GM18502 (cell line): Measurements from ENCODE around the gene VWC2L.

ENCODE experiments used
- ATAC-seq: cut with Tn5 transposase; IDR thresholded peaks from one replicate; pipeline ENCODE4 v1.9.1; 2021; ENCODE audit warnings: mild to moderate bottlenecking; ENCODE audit not compliant: unreplicated experiment, poor library complexity

Gene VWC2L

DNA sequence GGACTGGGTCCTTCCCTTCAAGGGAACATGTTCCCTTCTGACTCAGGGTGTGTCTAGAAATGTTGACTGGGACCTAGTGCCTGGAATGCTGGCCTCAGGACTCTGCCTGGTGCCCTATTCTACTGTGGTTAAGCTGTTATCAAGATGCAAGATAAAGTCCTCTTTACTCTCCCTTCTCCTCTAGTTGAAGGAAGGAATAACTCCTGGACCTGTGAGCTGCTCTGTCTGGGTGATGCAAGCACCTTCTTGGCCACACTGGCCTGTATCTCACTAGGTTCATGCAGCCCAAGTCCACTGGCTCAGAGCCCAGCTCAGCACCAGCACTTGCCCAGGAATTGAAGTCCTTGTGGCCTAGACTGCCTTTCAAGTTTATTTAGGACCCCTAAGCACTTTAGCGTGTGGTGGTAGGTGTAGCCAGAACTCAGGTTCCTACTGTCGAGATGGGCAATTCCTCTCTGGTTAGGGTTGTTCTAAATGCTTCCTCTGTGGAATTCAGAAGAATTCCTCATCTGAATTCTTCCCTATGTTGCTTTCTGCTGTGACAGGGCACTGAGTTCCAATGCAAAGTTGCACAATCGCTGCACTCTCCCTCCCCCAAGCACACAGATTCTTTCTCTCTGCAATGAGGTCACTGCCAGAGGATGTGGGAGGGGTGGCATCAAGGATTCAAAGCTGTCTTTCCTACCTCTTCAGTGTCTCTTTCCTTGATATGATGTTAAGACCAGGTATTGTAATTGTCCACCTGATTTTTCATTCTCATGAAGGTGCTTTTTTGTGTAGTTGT, 54.7 kb downstream of the VWC2L start:
- ATAC-seq, result no peak

DNA sequence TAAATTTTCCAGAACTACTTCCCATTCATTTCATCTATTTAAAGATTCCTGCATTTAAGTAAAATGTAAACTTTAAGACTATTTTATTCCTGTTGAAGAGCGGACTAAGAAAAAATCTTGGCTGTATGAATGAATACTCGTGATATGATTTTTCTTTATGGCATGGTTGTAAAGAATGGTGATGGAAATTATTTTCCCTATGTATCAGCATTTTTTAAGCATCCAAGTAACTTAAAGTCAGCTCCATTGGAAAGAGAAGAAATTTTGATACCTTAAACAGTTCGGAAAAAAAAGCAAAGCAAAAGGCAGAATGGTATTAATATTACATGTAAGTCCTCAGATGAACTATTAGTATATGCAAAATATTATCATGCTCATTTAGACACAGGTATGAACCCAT, 58.9 kb downstream of the VWC2L start:
- ATAC-seq, result no peak

DNA sequence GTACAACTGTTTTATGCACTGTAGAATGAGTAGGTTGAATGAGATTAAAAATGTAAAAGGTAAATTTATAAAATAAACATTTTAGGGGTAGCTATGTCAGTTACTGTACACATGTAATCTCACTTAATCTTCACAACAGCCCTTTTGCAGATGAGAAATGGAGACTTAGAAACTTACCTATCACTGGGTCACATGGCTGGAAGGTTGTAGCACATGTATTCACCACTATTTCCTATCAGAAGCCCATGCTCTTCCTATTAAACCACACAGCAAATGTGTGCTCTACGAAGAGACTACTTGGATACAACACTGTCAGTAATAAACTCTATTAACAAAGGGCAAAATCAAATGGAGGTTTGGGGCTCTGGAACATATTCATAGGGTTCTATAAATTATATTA, 60.5 kb downstream of the VWC2L start:
- no peak for ATAC-seq

DNA sequence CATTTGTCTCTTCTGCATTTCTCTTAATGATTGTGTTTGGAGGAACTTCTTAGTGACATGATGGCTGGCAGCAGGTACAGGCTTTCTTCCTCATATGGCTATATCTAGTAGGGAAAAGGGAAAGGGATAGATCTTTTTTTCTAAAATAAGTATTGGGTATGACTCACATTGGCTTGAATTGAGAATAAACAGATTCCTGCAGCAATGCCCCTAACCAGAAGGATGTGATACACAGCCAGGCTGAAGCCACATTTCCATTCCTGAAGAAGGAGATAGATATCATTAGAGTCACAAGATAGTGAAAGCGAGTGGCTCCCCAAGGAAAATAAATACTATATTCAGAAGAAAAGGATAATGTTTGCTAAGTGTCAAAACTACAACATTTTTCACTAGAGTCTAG, 61.1 kb downstream of the VWC2L start:
- no peak for ATAC-seq

DNA sequence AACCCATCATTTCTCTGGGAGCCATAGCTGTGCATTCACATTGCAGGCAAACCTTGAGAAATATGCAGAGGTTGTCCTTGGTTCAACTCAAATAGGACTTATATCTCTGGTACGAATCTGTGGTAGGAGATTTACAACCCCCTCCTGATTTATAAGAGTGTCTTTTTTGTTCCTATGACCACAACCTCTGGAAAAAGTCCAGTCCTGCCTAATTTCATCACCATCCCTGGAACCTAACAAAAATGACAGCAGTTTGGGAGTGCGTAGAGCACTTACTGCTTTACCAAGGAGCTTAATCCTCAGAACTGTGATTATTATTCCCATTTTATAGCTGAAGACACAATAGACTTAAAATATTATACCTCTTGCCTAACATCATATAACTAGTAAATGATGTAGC, 66.5 kb downstream of the VWC2L start:
- ATAC-seq, result no peak

DNA sequence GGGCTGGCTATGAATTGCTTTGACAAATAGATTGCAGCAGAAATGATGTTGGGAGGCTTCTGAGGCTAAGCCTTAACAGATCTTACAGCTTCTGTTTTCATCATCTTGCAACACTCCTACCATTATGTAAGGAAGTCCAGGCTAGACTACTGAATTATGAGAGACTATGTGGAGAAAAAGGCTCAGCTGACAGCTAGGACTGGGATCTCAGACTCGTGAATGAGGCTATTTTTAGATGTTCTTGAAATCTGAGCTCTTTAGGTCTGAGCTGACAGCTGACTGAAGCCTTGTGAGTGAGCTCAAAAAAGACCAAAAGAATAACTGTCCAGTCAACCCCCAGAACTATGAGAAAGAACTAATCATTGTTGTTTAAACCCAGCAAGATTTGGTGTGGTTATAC, 70.3 kb downstream of the VWC2L start:
- no peak for ATAC-seq

DNA sequence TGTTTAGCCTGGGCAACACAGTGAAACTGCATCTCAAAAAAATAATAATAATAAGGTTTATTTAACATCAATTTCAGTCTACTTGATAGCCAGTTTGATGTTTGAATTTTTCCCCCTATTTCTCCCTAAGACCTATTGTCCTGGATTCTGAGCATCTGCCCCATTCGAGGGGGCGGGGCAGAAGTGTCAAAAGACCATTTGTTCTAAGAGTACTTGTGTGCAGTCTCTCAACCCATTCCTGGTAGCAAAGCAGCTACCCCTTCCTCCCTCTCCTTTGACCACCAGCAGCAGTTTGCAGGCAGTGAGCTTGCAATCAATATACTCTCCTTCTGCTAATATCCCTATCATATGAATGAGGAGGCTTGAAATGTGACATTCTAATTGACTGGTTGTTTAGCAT, 71.9 kb downstream of the VWC2L start:
- ATAC-seq, result no peak

DNA sequence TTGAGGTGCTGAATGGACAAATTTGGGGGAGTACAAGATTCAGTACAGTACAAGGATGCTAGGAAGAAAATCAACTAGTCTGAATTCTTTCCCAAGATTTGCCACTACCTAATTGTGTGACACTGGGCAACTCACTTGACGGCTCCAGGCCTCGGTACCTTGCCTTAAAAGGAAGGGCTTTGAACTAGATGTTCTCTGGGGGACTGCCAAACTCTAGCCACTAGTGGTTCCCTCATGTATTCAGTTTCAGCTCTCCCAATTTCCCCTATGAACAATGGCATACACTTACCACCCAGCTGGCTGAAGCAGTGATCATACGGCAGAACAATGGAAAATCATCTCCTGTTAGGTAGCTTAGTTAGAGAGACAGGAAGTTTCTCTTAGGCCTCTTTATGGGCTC, 73.4 kb downstream of the VWC2L start:
- no peak for ATAC-seq

DNA sequence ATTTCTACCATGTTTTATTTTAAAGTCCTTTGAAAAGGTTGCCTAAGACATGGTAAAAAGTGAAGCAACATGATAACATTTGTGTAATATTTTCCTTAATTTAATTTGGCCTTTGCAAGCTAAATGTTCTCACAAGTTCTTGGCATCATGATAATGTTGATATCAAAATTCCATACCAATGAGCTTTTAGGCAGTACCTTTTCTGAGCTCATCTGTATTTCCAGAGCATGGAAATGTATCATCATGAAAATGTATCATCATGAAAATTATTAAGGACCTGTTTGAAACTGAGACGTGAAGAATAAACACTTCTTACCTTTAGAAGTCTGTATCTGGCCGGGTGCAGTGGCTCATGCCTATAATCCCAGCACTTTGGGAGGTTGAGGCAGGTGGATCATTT, 73.8 kb downstream of the VWC2L start:
- ATAC-seq, result no peak

DNA sequence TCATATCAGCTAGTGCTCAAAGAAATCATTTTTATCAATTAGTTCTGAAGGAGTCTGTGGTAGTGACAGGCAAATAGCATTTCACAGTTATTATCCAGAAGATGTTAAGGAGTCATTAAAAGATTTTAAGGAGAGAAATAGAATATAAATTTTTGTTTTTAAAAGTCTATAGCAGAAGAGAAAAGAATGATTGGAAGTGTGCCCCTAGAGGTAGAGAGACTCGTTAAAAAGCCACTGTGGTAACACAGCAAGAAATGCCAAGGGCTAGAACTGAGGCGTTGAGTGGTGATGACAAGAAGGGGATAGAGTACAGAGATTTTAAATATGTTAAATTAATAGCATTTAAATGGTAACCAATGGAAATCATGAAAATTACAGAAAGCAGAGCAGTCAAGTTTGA, 78.3 kb downstream of the VWC2L start:
- ATAC-seq, result no peak

DNA sequence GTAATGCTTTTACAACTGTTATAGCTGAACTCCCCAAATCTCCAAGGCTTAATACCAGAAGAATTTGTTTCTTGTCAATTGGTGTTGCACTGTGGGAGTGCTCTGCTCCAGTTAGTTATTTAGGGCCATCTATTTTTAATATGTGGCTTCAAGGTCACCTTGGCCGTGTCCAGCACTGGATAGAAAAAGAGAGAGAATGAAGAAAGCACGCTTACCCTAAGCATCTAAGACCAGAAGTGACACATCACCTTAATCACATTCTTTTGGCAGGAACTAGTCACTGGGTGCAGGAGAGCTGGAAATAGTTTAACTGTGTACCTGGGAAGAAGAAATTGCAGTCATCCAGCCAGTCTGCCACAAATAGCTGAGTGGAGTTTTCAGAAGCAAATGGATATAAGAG, 78.8 kb downstream of the VWC2L start:
- no peak for ATAC-seq

DNA sequence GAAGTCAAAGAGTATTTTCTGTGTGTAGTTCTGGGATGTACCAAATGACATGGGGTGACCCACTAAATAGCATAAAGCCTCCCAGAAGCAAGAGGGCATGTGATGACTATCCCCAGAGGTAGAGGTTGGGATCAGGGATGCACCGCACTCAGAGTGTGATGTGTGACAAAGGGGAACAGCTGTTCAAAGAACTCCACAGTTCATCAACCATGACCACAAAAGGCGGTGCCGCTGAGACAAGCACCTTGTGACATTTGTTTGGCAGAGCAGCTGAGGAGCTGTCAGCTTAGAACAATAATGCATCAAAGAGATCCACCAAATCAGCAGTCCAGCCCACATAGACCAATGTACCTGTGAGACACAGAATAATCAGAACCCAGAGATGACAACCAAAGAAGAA, 81.3 kb downstream of the VWC2L start:
- ATAC-seq, result peak; percentile 54

DNA sequence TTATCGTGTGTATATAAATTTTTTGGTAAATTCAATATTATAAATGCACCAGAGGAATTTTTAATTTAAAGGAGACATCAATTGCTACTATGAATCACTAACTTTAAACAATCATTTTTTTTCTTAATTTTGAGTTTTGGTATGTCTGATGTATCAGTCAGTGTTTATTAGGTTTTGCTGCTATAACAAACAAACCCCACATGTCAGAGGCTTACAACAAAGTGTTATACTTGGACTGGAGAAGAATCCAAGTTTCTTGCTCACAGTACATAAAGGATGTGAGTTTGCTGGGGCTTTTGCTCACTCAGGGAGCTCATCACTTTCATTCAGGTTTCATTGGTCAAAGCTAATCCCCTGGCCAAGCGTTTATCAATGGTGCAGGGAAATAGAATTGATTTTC, 81.8 kb downstream of the VWC2L start:
- no peak for ATAC-seq

DNA sequence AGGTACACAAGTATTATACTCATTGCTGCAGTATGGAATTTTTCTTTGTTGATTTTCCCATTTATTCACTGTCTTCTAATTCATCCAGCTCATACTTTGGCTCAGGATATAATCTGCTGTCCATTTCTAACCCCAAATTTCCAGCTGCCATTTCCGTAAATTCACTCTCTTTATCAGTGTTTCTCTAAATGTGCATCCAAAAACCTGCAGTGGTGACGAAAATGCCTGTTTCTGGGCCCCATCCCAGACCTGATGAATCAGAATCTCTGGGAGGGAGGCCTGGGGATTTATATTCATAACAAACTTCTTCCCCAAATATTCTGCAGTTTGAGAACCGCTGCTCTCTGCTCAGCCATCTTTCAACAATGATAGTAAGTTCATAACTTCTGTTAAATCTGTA, 86.6 kb downstream of the VWC2L start:
- no peak for ATAC-seq

DNA sequence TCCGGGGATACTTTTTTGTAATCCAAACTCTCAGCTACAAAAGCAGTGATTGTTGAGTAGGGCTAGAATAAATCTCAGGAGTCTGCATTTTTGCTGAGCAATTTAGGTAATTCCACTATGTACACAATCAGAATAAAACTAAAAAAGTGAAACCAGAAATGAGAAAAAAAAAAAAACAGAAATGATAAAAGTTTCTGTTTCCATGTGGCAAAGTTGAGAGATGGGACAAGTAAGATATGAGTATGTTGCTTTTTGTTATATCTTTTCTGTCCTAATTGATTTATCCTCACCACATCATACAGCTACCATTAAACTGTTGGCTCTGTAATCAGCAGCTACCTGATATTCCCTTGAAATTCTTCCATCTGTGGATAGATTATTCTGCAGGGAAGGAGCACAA, 92.7 kb downstream of the VWC2L start:
- peak; percentile 63 for ATAC-seq

DNA sequence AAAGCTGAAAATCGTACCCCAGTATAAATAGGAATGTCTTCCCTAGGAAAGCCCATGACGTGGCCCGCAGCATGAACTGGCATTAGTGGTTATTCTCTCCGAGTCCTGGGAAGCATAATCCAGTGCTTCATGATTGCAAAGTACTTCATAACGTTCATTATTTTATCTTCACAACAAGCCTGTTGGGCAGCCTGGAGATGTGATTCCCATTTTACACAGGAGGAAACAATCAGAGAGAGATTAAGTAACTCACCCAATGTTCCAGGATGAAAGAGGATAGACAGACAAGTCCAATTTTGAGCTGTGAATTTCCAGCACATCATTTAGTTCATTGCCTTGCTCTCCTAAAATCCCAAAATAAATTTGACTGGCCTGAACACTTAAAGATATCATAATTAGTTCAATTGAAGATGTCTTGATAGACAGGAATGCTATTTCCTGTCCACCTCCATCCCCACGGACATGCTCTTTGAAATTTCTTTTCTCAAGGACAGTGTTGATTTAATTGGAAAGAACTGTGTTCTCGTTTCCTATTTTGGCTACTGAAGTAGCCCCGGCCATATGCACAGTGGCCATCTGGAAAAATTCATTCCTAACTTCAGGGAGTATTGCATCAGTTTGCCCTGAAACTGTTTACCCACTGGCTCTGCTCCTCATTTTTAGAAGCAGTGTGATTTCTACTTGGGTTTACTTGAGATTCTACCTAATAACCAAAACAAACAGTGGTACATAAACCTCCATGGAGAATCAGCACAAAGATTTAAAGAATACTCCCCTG, 93.9 kb downstream of the VWC2L start:
- ATAC-seq, result no peak

DNA sequence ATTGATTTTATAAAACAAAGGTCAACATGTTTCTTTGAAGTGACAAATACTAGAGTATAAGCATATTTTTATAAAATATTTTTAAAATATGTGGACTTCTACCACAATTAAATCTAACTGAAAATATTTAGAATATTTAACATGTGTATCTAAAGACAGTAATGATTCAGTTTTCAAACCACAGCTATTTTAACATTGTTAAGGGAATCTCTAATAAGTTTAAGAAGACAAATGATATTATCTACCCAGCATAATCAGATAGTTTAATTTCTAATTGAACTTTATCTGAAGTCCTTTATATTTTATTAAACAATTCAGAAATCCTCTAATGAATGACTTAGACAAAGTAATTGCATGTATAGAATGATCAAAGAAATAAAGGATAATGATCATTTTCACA, 96.2 kb downstream of the VWC2L start:
- no peak for ATAC-seq

DNA sequence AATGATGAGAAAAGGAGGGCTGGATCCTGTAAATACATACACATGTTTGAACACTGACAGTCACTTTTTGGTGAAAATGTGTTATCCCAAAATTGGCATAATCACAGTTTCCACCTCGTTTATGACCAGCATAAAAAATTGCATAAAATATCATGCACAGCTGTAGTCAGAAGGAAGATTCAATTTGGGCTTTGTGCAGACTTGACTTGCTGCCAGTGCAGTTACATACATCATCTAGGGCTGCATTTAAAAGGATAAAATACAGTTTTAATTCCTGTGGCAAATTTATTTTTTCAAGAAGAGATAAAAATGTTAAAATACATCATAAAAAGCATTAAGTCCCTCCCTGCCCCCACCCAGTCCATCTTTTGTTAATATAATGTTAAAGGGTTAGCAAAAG, 103.8 kb downstream of the VWC2L start:
- no peak for ATAC-seq

DNA sequence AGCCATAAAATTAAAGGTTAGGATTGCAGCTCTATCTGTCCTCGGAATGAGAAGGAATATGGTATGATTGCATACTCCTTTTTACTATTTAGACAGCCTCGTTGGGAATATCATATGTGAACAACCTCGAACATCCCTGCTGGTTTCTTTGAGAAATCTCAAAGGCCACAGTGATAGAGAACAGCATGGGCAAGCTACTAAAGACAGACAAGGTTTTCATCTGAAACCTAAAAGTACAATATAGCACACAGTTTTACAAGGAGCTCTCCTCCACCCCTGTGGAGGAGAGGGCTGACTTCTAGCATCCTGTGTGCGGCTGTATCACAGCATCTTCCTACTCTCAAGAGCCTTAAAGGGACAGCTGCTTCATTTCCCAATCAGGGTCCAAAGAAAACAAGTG, 104.3 kb downstream of the VWC2L start:
- ATAC-seq, result no peak

DNA sequence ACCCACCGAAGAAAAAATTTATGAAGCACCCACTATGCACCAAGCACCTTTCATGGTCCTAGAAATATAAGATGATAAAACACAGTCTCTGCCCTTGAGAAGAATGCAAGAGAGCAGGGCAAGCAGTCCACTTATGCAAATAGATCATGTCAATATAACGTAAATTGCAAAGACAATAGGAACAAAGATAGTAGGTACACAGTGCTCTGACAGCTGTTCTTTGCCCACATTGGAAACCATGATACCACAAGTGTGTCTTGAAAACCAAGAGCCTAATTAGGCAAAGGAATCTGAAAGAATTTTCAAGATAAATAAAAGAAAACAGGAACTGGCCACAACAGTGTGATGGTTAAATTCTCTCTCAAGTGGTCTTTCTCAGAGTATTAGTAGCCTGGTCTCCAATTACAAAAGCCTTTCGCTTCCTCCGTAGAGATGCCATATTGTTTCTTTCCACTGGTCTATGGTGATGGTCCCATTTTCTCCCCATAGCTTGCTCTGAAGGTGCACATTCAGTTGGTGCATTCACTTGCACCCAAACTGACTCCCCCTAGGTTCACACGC, 108.5 kb downstream of the VWC2L start:
- ATAC-seq, result no peak

DNA sequence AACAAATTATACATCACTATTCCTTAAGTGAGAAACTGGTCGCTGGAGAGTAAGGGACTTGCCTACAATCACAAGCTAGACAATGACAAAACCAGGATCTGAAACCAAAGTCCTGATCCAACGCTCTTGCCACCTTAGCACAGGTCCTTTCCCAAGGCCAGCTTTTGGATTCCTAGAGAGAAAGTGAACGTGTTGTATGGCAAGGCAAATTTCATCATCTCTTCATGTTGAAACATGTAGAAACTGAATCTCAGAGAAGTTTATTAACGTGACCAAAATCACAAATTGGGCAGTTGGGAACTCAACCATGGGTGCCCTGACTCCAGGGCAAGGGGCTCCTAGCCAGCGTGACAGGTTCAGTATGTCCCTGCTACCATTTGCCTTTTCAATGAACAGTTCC, 118.2 kb downstream of the VWC2L start:
- ATAC-seq, result no peak

DNA sequence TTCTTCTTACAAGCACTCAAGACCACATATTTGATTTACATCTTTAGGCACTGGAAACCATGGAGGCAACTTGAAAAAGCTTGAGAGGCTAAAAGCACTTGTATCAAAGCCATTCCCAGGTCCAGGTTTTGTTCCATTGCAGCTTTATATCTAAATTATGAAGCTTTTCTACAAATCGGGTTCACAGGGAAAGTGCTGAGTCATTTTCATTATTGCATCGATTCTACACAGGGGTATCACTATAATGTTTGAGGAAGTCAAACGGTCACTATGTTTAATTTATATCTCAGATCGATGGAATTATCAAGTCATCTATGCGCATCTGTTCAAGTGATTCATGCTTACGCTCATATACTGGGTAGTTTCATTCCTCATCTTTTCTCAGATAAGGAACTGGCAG, 118.7 kb downstream of the VWC2L start:
- no peak for ATAC-seq
